Measurements from ENCODE around the gene TSPYL4. TPM values are rescaled to one million over a fixed set of nuclear protein-coding genes. Genes with fewer than 3 reads are reported as not detected.

Gene TSPYL4
- total RNA-seq: 10 to 100 TPM; 29.2 to 34.5 TPM

DNA sequence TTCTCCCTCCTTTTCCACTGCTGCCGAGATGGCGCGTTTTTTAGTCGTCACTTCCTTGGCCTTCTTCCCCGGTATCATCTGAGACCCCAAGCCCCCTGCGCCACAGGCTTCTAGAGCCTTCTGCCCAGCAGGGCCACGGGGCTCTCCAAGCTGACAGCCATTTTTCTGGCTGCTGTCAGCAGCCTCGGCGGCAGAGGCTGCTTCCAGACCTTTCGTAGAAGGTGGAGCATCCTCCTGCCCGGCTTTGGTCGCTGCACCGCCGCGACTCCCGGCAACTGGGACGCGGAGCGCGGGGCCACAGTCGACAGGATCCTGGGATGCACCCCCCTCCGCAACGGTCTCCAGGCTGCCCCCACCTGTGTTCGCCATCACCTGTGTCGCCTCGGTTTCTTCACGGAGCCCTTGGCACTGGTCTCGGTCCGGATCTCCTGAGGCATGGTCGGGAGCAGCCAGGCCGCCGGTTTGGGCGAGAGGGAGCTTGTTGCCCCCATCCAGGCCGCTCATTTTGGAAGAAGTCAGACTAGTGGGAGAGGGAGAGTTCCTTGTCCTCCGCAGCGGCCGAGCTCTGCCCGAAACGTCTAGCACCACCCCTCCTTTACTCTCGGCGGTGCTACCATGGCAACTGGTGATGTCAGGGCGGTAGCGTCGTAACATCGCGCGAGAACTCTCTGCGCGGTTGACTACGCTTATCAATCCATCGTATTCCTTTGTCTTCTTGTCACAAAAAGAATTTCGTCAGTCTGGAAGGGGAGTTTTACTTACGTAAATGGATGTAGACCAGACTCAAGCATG lies at the start of gene TSPYL4:
Gene TSPYL4 (minus strand): TSS at position 571 of the 792 bp plus-strand sequence. CDS start 67 bp downstream, at position 504.
- H3K4me3 ChIP-seq: peak within 1 kb of the TSS; percentile 77 to 89
- peak within 1 kb of the TSS; percentile 93 for H3K27ac ChIP-seq
- no peak for TF ChIP-seq CTCF (IDR thresholded peaks at IDR 0.05)
- H3K4me1 ChIP-seq: peaks cover 0 to 45% of the 10 kb centered on the region in 2 donors
- DNase-seq (ENCODE audit: low spot score): peak; percentile 95
- H3K9me3 ChIP-seq: no peaks in the 10 kb centered on the region
- no peaks in the 10 kb centered on the region for H3K27me3 ChIP-seq
- no peaks in the 10 kb centered on the region for H3K36me3 ChIP-seq

GRCh38 chr6:116301104-116301503 lies 47.2 kb upstream of the TSPYL4 start:
- Histone ChIP-seq H3K27ac (no peak overlapping the region), H3K27me3 (no peaks in the 10 kb centered on the region), H3K9me3 (peaks cover 0 to 12% of the 10 kb centered on the region in 2 donors), H3K36me3 (no peaks in the 10 kb centered on the region), H3K4me3 (no peak overlapping the region), H3K4me1 (peaks cover 0 to 5% of the 10 kb centered on the region in 2 donors)
- DNase-seq (ENCODE audit: low spot score): no peak
- no peak for TF ChIP-seq CTCF (IDR thresholded peaks at IDR 0.05)

DNA sequence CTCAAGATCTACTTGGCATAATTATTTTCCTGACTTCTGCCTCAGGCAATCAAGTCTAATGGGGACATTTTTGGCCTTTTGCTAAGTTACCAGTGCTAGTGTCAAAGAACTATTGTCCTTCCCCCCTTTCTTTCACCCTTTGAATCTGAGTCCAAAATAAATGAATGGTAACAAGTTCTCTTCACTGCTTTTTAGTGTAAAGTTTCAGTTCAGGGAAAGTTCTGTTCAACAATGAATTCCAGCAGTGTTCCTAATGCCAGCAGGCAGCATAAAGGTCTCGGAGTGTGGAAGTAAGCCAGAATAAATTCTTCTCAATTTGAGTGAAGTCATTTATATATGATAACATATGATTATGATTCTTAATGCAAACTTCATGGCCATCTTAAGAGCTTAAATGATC lies 46.7 kb upstream of the TSPYL4 start:
- DNase-seq (ENCODE audit: low spot score): no peak
- no peak overlapping the region for H3K27ac ChIP-seq
- H3K9me3 ChIP-seq: peaks cover 0 to 12% of the 10 kb centered on the region in 2 donors
- peaks cover 0 to 5% of the 10 kb centered on the region in 2 donors for H3K4me1 ChIP-seq
- H3K27me3 ChIP-seq: no peaks in the 10 kb centered on the region
- no peak for TF ChIP-seq CTCF (IDR thresholded peaks at IDR 0.05)
- H3K36me3 ChIP-seq: no peaks in the 10 kb centered on the region
- H3K4me3 ChIP-seq: no peak overlapping the region

- H3K27me3 ChIP-seq: no peaks in the 10 kb centered on the region
- TF ChIP-seq CTCF (IDR thresholded peaks at IDR 0.05): no peak
- DNase-seq (ENCODE audit: low spot score): no peak
- no peak overlapping the region for H3K4me3 ChIP-seq
- no peak overlapping the region for H3K27ac ChIP-seq
- peaks cover 0 to 12% of the 10 kb centered on the region in 2 donors for H3K9me3 ChIP-seq
- no peaks in the 10 kb centered on the region for H3K36me3 ChIP-seq
- peaks cover 0 to 5% of the 10 kb centered on the region in 2 donors for H3K4me1 ChIP-seq
Measured at GRCh38 chr6:116298973-116299372, 45.1 kb upstream of the TSPYL4 start.

GRCh38 chr6:116298273-116298672 lies 44.4 kb upstream of the TSPYL4 start:
- DNase-seq (ENCODE audit: low spot score): no peak
- no peaks in the 10 kb centered on the region for H3K36me3 ChIP-seq
- peaks cover 0 to 12% of the 10 kb centered on the region in 2 donors for H3K9me3 ChIP-seq
- no peak overlapping the region for H3K4me3 ChIP-seq
- no peak for TF ChIP-seq CTCF (IDR thresholded peaks at IDR 0.05)
- no peak overlapping the region for H3K27ac ChIP-seq
- H3K27me3 ChIP-seq: no peaks in the 10 kb centered on the region
- peaks cover 0 to 5% of the 10 kb centered on the region in 2 donors for H3K4me1 ChIP-seq

Data from right atrium auricular region (tissue), 2 donors.